ENCODE measurements around the gene GAS2L1. TPM values are rescaled to one million over a fixed set of nuclear protein-coding genes. Genes with fewer than 3 reads are reported as not detected.

The GAS2L1 gene
- total and polyA plus RNA-seq, 2 donors (not counting 1 experiment from before 2014, with no cell fraction given) = 0.25 TPM; not detected in 1

DNA sequence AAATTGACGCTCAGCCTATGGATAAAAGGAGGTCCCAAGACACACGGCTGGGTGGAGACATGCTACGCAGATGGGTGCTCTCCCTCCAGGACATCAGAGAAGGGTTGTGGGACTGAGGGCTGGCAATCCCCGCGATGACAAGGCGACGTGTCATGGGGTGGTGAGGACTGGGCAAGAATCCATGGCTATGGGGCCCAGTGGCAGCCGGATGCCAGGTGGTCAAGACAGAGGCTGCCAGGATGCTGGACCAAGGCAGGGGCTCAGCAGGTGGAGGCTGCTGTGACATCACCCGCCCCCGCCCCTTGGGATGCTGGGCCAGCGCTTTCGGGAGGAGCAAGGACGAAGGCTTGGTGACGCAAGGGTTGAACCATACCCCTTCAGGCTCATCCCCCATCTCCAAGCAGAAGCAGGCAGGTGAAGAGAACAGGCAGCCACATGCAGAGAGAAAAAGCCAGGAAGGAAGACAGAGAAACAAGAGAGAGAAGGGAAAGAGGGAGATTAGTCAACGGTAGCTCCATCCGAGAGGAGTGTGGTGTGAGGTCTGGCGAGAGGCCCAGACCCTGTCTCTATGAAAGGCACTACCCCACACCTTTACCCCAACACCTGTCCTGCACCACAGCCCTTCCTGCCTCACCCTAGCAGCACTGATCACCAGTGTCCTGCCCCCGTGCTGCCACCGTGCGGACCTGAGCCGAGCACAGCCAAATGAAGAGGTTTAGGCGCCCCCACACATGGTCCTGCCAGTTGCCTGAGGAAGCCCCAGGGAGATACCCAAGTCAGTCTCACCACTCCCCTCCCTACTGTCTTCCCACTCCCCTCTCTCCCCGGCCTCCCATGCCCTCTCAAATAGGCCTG lies 33.2 kb downstream of the GAS2L1 start:
- H3K9me3 ChIP-seq (ENCODE audit: control extremely low read depth in 1 of 3, control insufficient read depth in 2 of 3, insufficient read depth in 1 of 3, low read length in 2 of 3) = no peaks in the 10 kb centered on the region
- ChIA-PET CTCF (no interaction called here), POLR2A (no interaction called here)
- peaks cover 24% of the 10 kb centered on the region for H3K79me2 ChIP-seq (ENCODE audit: control insufficient read depth, insufficient read depth, low read length)
- H3K4me2 ChIP-seq (replicated peaks; ENCODE audit: low read depth, low read length, poor library complexity, severe bottlenecking) = no peak overlapping the region
- no peaks in the 10 kb centered on the region for H3K27me3 ChIP-seq (replicated peaks in 1 of 4; ENCODE audit: control extremely low read depth in 1 of 4, control insufficient read depth in 3 of 4, insufficient read depth in 4 of 4, low read length in 3 of 4)
- no peak overlapping the region for H3K9ac ChIP-seq (ENCODE audit: low read length)
- intact Hi-C loops (cut with micrococcal nuclease) = no loop called here
- Mint-ChIP-seq H3K4me1 (no peaks in the 10 kb centered on the region), H3K27ac (no peak overlapping the region), H3K9me3 (ENCODE audit: insufficient read depth) (no peaks in the 10 kb centered on the region), H3K27me3 (no peaks in the 10 kb centered on the region), H3K4me3 (no peak overlapping the region)
- WGBS (ENCODE audit: insufficient coverage) = 97% methylated on average over 17 of the region's 23 CpGs
- no peak overlapping the region for H3K4me3 ChIP-seq (ENCODE audit: control extremely low read depth in 1 of 5, extremely low read depth in 1 of 5, insufficient read depth in 1 of 5, low read depth in 2 of 5, low read length in 4 of 5)
- H3K27ac ChIP-seq (ENCODE audit: low read length in 2 of 2) = no peak overlapping the region
- no peak for TF ChIP-seq CTCF (IDR thresholded peaks at IDR 0.05)
- no peak for TF ChIP-seq EZH2 (IDR thresholded peaks at IDR 0.05; ENCODE audit: borderline replicate concordance, insufficient read depth, low read depth, low read length, poor library complexity, severe bottlenecking)
- peaks cover 89% of the 10 kb centered on the region for H4K20me1 ChIP-seq (ENCODE audit: control insufficient read depth, insufficient read depth, low read length, poor library complexity, severe bottlenecking)
- no peaks in the 10 kb centered on the region for H3K4me1 ChIP-seq (ENCODE audit: control insufficient read depth in 2 of 2, insufficient read depth in 2 of 2, low read length in 2 of 2)
- no peak for DNase-seq
- H3K36me3 ChIP-seq (replicated peaks in 1 of 2; ENCODE audit: control extremely low read depth in 1 of 2, control insufficient read depth in 1 of 2, extremely low read depth in 1 of 2, insufficient read depth in 2 of 2, low read length in 1 of 2) = peaks cover 2 to 91% of the 10 kb centered on the region in 2 experiments
- ATAC-seq (ENCODE audit: low read depth) = no peak
- no peak overlapping the region for H2AFZ ChIP-seq (ENCODE audit: insufficient read depth, low read depth, low read length, poor library complexity, severe bottlenecking)

DNA sequence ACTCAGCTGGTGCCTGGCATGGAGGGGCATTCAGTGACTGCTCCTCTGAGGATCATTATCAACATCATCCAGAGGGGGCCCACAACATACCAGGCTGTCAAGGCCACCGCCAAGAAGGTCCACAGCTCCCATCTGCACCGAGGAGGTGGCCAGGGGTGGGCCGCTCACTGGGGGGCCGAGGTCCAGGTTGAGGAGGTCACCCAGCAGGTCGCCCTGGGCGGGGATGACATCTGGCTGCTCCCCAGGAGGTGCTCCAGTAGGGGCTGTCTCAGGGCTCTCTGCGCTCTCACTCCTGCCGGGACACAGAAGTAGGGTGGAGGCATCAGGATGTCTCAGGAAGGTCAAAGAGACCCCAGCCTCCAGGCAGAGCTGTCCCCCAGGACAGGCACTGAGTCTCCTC lies 34.1 kb downstream of the GAS2L1 start:
- no peak overlapping the region for H3K27ac Mint-ChIP-seq
- H3K9me3 Mint-ChIP-seq (ENCODE audit: insufficient read depth) = no peaks in the 10 kb centered on the region
- WGBS (ENCODE audit: insufficient coverage) = 98% methylated on average over 7 of the region's 8 CpGs
- Histone ChIP-seq H3K27ac (ENCODE audit: low read length in 2 of 2) (no peak overlapping the region), H3K9ac (ENCODE audit: low read length) (no peak overlapping the region), H3K27me3 (replicated peaks in 1 of 4; ENCODE audit: control extremely low read depth in 1 of 4, control insufficient read depth in 3 of 4, insufficient read depth in 4 of 4, low read length in 3 of 4) (no peaks in the 10 kb centered on the region), H3K4me3 (ENCODE audit: control extremely low read depth in 1 of 5, extremely low read depth in 1 of 5, insufficient read depth in 1 of 5, low read depth in 2 of 5, low read length in 4 of 5) (no peak overlapping the region), H3K9me3 (ENCODE audit: control extremely low read depth in 1 of 3, control insufficient read depth in 2 of 3, insufficient read depth in 1 of 3, low read length in 2 of 3) (no peaks in the 10 kb centered on the region), H3K79me2 (ENCODE audit: control insufficient read depth, insufficient read depth, low read length) (peaks cover 24% of the 10 kb centered on the region), H4K20me1 (ENCODE audit: control insufficient read depth, insufficient read depth, low read length, poor library complexity, severe bottlenecking) (peaks cover 81% of the 10 kb centered on the region), H3K36me3 (replicated peaks in 1 of 2; ENCODE audit: control extremely low read depth in 1 of 2, control insufficient read depth in 1 of 2, extremely low read depth in 1 of 2, insufficient read depth in 2 of 2, low read length in 1 of 2) (peaks cover 2 to 86% of the 10 kb centered on the region in 2 experiments), H3K4me2 (replicated peaks; ENCODE audit: low read depth, low read length, poor library complexity, severe bottlenecking) (no peak overlapping the region), H2AFZ (ENCODE audit: insufficient read depth, low read depth, low read length, poor library complexity, severe bottlenecking) (no peak overlapping the region), H3K4me1 (ENCODE audit: control insufficient read depth in 2 of 2, insufficient read depth in 2 of 2, low read length in 2 of 2) (no peaks in the 10 kb centered on the region)
- no peaks in the 10 kb centered on the region for H3K4me1 Mint-ChIP-seq
- DNase-seq (no peak), ATAC-seq (ENCODE audit: low read depth) (no peak)
- H3K27me3 Mint-ChIP-seq = no peaks in the 10 kb centered on the region
- no peak overlapping the region for H3K4me3 Mint-ChIP-seq
- no peak for TF ChIP-seq EZH2 (IDR thresholded peaks at IDR 0.05; ENCODE audit: borderline replicate concordance, insufficient read depth, low read depth, low read length, poor library complexity, severe bottlenecking)
- no peak for TF ChIP-seq CTCF (IDR thresholded peaks at IDR 0.05)
- ChIA-PET CTCF (no interaction called here), POLR2A (no interaction called here)
- intact Hi-C loops (cut with micrococcal nuclease) = no loop called here

Measured in B cell (primary cell).